ENCODE data around the gene UBE2O.

Gene UBE2O

GRCh38 chr17:76497979-76498875, 45.3 kb upstream of the UBE2O start:
- no peak for TF ChIP-seq Cebpa-rat (IDR thresholded peaks at IDR 0.05)
- Histone ChIP-seq H3K4me1 (peaks cover 76 to 93% (median 90%) of the 10 kb centered on the region in 10 experiments), H3K36me3 (peaks cover 0 to 42% (median 17%) of the 10 kb centered on the region in 11 experiments; a peak in 12 of 22 replicates), H3K4me3 (peak overlapping the region in 8 of 10 experiments; percentile 88 to 99 (median 96); a peak in 15 of 20 replicates), H3K9ac (peak overlapping the region; percentile 84 to 95 (median 90)), H3K4me2 (peak overlapping the region; percentile 94 to 100 (median 98)), H3K9me3 (replicated peaks in 1 of 11) (no peaks in the 10 kb centered on the region), H3K27me3 (no peaks in the 10 kb centered on the region), H4K20me1 (peaks cover 0 to 61% (median 51%) of the 10 kb centered on the region in 11 experiments; a peak in 18 of 22 replicates), H3K27ac (peak overlapping the region; percentile 14 to 97 (median 87); a peak in 20 of 22 replicates)

- Histone ChIP-seq H3K27me3 (no peaks in the 10 kb centered on the region), H3K27ac (peak overlapping the region; percentile 14 to 97 (median 87); a peak in 17 of 22 replicates), H3K9me3 (replicated peaks in 1 of 11) (no peaks in the 10 kb centered on the region), H3K36me3 (peaks cover 0 to 42% (median 17%) of the 10 kb centered on the region in 11 experiments; a peak in 12 of 22 replicates), H3K4me2 (peak overlapping the region; percentile 94 to 100 (median 98)), H3K9ac (peak overlapping the region in 10 of 11 experiments; percentile 84 to 95 (median 90); a peak in 15 of 22 replicates), H4K20me1 (peaks cover 0 to 61% (median 51%) of the 10 kb centered on the region in 11 experiments; a peak in 18 of 22 replicates), H3K4me1 (peaks cover 74 to 95% (median 89%) of the 10 kb centered on the region in 10 experiments), H3K4me3 (peak overlapping the region in 7 of 10 experiments; percentile 41 to 98 (median 95); a peak in 8 of 20 replicates)
- TF ChIP-seq Cebpa-rat (IDR thresholded peaks at IDR 0.05) = no peak
Observed at GRCh38 chr17:76497699-76497978, 44.7 kb upstream of the UBE2O start.

GRCh38 chr17:76496464-76496863, 43.5 kb upstream of the UBE2O start:
- H3K4me2 ChIP-seq = peak overlapping the region; percentile 94 to 100 (median 99); a peak in 20 of 22 replicates
- peaks cover 0 to 42% (median 17%) of the 10 kb centered on the region in 11 experiments; a peak in 12 of 22 replicates for H3K36me3 ChIP-seq
- H3K4me3 ChIP-seq = peak overlapping the region in 2 of 10 experiments; percentile 95 to 98; a peak in 3 of 20 replicates
- H3K27ac ChIP-seq = peak overlapping the region in 7 of 11 experiments; percentile 10 to 98 (median 94); a peak in 9 of 22 replicates
- no peaks in the 10 kb centered on the region for H3K27me3 ChIP-seq
- peaks cover 74 to 95% (median 89%) of the 10 kb centered on the region in 10 experiments for H3K4me1 ChIP-seq
- no peaks in the 10 kb centered on the region for H3K9me3 ChIP-seq (replicated peaks in 1 of 11)
- peak overlapping the region in 6 of 11 experiments; percentile 44 to 93 (median 88); a peak in 9 of 22 replicates for H3K9ac ChIP-seq
- TF ChIP-seq Cebpa-rat (IDR thresholded peaks at IDR 0.05) = no peak
- peaks cover 0 to 61% (median 51%) of the 10 kb centered on the region in 11 experiments; a peak in 18 of 22 replicates for H4K20me1 ChIP-seq

GRCh38 chr17:76495663-76496400, 42.9 kb upstream of the UBE2O start:
- peak overlapping the region in 3 of 10 experiments; percentile 1 to 98 (median 5); a peak in 1 of 20 replicates for H3K4me3 ChIP-seq
- H3K27ac ChIP-seq = peak overlapping the region in 10 of 11 experiments; percentile 10 to 98 (median 94); a peak in 15 of 22 replicates
- peak overlapping the region; percentile 80 to 93 (median 87); a peak in 17 of 22 replicates for H3K9ac ChIP-seq
- H3K27me3 ChIP-seq = no peaks in the 10 kb centered on the region
- H3K36me3 ChIP-seq = peaks cover 0 to 42% (median 17%) of the 10 kb centered on the region in 11 experiments; a peak in 12 of 22 replicates
- H4K20me1 ChIP-seq = peaks cover 0 to 60% (median 51%) of the 10 kb centered on the region in 11 experiments; a peak in 18 of 22 replicates
- peaks cover 80 to 100% (median 95%) of the 10 kb centered on the region in 10 experiments for H3K4me1 ChIP-seq
- TF ChIP-seq Cebpa-rat (IDR thresholded peaks at IDR 0.05) = no peak
- H3K9me3 ChIP-seq (replicated peaks in 1 of 11) = no peaks in the 10 kb centered on the region
- H3K4me2 ChIP-seq = peak overlapping the region; percentile 94 to 100 (median 98)

GRCh38 chr17:76493505-76494167, 40.7 kb upstream of the UBE2O start:
- H3K27ac ChIP-seq = peak overlapping the region; percentile 88 to 98 (median 94)
- H3K4me2 ChIP-seq = peak overlapping the region; percentile 94 to 100 (median 98)
- peak overlapping the region; percentile 21 to 64 (median 54); a peak in 19 of 20 replicates for H3K4me3 ChIP-seq
- peak overlapping the region; percentile 80 to 93 (median 87) for H3K9ac ChIP-seq
- H4K20me1 ChIP-seq = peaks cover 0 to 40% (median 33%) of the 10 kb centered on the region in 11 experiments; a peak in 18 of 22 replicates
- peaks cover 0 to 37% (median 17%) of the 10 kb centered on the region in 11 experiments; a peak in 12 of 22 replicates for H3K36me3 ChIP-seq
- H3K4me1 ChIP-seq = peaks cover 95 to 99% (median 98%) of the 10 kb centered on the region in 10 experiments
- H3K27me3 ChIP-seq = no peaks in the 10 kb centered on the region
- no peaks in the 10 kb centered on the region for H3K9me3 ChIP-seq (replicated peaks in 1 of 11)
- no peak for TF ChIP-seq Cebpa-rat (IDR thresholded peaks at IDR 0.05)

- H3K9me3 ChIP-seq (replicated peaks in 1 of 11) = no peaks in the 10 kb centered on the region
- peaks cover 0 to 36% (median 15%) of the 10 kb centered on the region in 11 experiments; a peak in 14 of 22 replicates for H3K36me3 ChIP-seq
- H3K27ac ChIP-seq = peak overlapping the region; percentile 88 to 98 (median 94)
- peak overlapping the region; percentile 39 to 64 (median 54) for H3K4me3 ChIP-seq
- H3K4me1 ChIP-seq = peaks cover 92 to 98% (median 95%) of the 10 kb centered on the region in 10 experiments
- peak; percentile 33 to 84 (median 74); a peak in 17 of 22 replicates for TF ChIP-seq Cebpa-rat (IDR thresholded peaks at IDR 0.05)
- peak overlapping the region; percentile 80 to 93 (median 87) for H3K9ac ChIP-seq
- H3K27me3 ChIP-seq = no peaks in the 10 kb centered on the region
- peaks cover 0 to 35% (median 27%) of the 10 kb centered on the region in 11 experiments; a peak in 17 of 22 replicates for H4K20me1 ChIP-seq
- peak overlapping the region; percentile 96 to 100 (median 98) for H3K4me2 ChIP-seq
Observed at GRCh38 chr17:76492989-76493501, 40.1 kb upstream of the UBE2O start.

- Histone ChIP-seq H3K9ac (peak overlapping the region; percentile 80 to 93 (median 87)), H3K27me3 (no peaks in the 10 kb centered on the region), H3K4me1 (peaks cover 85 to 97% (median 89%) of the 10 kb centered on the region in 10 experiments), H3K36me3 (peaks cover 0 to 36% (median 15%) of the 10 kb centered on the region in 11 experiments; a peak in 19 of 22 replicates), H3K4me2 (peak overlapping the region; percentile 96 to 100 (median 98)), H4K20me1 (peaks cover 0 to 28% (median 20%) of the 10 kb centered on the region in 11 experiments; a peak in 16 of 22 replicates), H3K27ac (peak overlapping the region; percentile 86 to 98 (median 94)), H3K9me3 (replicated peaks in 1 of 11) (no peaks in the 10 kb centered on the region), H3K4me3 (peak overlapping the region; percentile 39 to 64 (median 54))
- TF ChIP-seq Cebpa-rat (IDR thresholded peaks at IDR 0.05) = no peak
Observed at GRCh38 chr17:76492123-76492988, 39.4 kb upstream of the UBE2O start.

All from BLaER1 treated with 17β-estradiol and CSF1 and Interleukin-3, amounts not matched to agents 10 nM and 100 nM (cell line).